Erythroblast (primary cell): ENCODE results near the gene CNN1.

Experiments used
- GATA1 ChIP-seq: IDR thresholded peaks from 2 replicates; pipeline ENCODE4 v1.6.1; 2011; ENCODE audit warnings: low read depth, mild to moderate bottlenecking, control low read depth, low read length, moderate library complexity
- POLR2A ChIP-seq: IDR thresholded peaks from 2 replicates; pipeline ENCODE4 v1.6.1; 2011; ENCODE audit warnings: mild to moderate bottlenecking, low read length

DNA sequence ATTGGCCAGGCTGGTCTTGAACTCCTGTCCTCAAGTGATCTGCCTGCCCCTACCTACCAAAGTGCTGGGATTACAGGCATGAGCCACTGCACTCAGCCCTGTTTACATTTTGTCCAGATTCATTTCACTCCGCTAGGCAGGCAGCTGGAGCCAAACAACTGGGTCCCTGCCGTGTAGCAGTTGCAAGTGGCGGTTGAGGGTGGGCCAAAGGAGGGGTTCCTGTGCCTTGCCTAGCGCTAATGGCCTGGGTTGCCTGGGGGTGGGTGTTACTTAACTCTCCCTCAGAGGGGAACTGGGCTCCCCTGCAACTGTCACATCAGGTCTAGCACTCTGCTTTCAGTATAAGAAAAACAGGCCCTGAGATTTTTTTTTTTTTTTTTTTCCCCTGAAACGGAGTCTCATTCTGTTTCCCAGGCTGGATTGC, 31.4 kb downstream of the CNN1 start:
- TF ChIP-seq POLR2A (no peak), GATA1 (no peak)
